Ovary (tissue), 3 donors: ENCODE data around the gene STON1.

Source experiments
- CTCF ChIP-seq, 3 donors: fragments of 450-650 bp in 2 of 3; fragments of 200-600 bp in 1 of 3; IDR thresholded peaks; one replicate each; pipeline versions ENCODE4 v1.5.1 to v1.8.0; 2016 to 2022; ENCODE audit warnings: antibody characterized with exemption in 3 of 3, mild to moderate bottlenecking in 1 of 3
- POLR2A ChIP-seq: fragments of 450-650 bp; IDR thresholded peaks from one replicate; pipeline ENCODE4 v1.6.1; 2017; ENCODE audit warnings: antibody characterized with exemption, mild to moderate bottlenecking, moderate library complexity
- donor health status: DM: no; HTN: no; CAD: no.

DNA sequence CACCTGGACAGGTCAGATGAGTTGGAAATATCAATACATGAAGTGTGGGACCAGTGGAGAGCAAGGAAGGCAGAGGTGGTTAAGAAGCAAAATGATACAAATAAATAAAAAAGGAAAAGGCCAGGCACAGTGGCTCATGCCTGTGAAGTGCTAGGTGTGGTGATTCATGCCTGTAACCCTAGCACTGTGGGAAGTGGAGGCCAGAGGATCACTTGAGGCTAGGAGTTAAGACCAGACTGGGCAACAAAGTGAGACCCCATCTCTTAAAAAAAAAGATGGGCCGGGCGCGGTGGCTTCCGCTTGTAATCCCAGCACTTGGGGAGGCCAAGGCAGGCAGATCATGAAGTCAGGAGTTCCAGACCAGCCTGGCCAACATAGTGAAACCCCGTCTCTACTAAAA, 2.9 kb downstream of the STON1 start:
- TF ChIP-seq POLR2A = no peak
- TF ChIP-seq CTCF (IDR thresholded peaks at IDR 0.05) = no peak
